AG09309 (cell line): Measurements from ENCODE around the gene KLHL8.

Experiments
- DNase-seq: peaks from one replicate; pipeline ENCODE4 v3.0.0-alpha.2; 2010; ENCODE audit warnings: low read depth
- H3K4me3 ChIP-seq: 2 replicates; pipeline ENCODE4 v1.5.1; 2011; ENCODE audit warnings: mild to moderate bottlenecking, low read depth, low read length, moderate library complexity; ENCODE audit not compliant: control insufficient read depth
- TF ChIP-seq, protein P1 (sequence below): IDR thresholded peaks from 2 replicates; pipeline ENCODE4 v1.5.1; 2011; ENCODE audit warnings: mild to moderate bottlenecking, low read depth, low read length, inconsistent platforms; ENCODE audit not compliant: insufficient read depth, control insufficient read depth; ENCODE audit errors: missing control alignments

KLHL8 gene

DNA sequence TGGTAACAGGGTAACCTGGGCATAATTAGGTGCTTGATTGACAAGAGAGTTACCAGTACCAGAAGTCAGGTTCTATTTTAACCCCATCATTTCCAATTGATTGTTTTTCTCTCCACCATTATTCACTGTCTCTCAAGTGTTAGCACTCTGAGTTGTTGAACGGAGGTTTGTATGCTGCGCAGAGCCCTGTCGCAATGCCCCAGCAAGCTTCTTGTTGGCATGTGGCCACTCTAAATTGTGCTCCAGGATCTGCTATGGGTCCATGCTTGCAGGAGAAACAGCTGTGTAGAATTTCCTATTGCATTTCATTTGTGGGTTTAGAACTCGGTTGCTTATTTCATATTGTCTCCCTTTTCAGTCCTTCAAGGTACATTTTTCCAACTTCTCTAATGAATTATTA, 98.2 kb downstream of the KLHL8 start:
- TF ChIP-seq, protein P1, sequence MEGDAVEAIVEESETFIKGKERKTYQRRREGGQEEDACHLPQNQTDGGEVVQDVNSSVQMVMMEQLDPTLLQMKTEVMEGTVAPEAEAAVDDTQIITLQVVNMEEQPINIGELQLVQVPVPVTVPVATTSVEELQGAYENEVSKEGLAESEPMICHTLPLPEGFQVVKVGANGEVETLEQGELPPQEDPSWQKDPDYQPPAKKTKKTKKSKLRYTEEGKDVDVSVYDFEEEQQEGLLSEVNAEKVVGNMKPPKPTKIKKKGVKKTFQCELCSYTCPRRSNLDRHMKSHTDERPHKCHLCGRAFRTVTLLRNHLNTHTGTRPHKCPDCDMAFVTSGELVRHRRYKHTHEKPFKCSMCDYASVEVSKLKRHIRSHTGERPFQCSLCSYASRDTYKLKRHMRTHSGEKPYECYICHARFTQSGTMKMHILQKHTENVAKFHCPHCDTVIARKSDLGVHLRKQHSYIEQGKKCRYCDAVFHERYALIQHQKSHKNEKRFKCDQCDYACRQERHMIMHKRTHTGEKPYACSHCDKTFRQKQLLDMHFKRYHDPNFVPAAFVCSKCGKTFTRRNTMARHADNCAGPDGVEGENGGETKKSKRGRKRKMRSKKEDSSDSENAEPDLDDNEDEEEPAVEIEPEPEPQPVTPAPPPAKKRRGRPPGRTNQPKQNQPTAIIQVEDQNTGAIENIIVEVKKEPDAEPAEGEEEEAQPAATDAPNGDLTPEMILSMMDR: no peak
- H3K4me3 ChIP-seq: no peak overlapping the region
- DNase-seq: no peak

DNA sequence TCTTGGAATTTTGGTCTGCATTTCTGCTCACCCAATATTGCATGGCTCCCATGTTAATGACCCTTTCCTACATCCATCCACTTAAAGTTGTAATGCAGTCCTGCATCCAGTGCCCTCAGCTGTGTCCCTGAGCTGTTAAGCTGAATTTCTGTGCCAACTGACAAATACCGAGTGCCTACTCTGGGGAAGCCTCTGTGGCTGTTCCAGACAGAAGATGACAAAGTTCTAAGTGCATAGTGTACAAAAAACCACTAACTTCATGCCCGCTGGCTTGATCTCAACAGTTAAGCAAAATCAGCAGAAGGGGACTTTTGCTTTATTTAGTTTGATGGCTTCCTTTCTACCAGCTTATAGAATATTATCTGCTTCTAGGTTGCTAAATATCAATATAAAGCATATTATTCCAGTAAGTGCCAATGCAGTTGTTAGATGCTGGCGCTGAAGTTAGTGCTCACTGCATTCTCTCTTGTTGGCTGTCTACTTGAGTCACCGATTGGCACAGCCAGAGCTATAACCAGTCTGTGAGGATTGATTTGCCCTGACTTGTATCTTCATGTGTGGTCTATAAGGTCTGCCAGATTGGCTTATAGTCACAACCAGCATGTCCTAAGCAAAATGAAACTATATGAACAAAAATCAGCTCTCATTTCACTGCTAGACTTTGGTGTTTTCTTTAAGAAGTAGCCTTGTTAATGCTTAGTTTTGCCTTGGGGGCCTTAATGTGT, 98.9 kb downstream of the KLHL8 start:
- DNase-seq: no peak
- H3K4me3 ChIP-seq: no peak overlapping the region
- TF ChIP-seq, protein P1: no peak

DNA sequence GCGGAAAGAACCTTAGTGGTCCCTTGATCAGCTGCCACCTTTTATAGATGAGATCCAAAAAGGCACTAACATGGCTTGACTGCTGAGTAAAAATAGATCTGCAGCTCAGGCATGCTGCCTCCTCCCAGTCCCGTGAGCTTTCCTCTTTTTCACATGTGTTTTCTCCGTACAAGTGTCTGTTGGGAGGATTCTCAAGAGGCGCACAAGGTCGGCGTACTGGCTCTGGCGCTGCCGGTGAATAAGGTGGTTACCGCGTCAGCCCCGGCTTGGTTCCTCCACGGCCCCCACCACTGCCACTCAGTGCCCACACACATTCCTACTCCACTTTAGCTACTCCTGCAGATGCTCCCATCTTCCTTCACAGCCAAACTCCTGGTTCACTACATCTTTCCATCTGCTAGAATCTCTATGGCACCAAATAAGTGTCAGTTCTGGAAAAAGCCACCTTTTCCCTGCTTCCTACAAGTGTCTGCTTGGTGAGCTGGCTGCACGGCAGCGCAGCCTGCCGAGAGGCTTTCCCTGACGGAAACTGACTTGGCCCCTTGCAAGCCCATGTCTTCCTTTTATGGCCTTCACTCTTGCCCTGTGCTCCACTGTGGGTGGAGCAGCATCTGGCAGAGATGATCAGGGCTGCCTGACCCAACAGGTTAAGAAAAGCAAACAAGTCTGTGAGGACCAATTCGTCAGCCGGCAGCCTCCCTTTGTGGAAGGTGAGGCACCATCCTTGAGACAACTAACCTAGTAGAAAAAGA, 99.8 kb downstream of the KLHL8 start:
- no peak for DNase-seq
- no peak overlapping the region for H3K4me3 ChIP-seq

DNA sequence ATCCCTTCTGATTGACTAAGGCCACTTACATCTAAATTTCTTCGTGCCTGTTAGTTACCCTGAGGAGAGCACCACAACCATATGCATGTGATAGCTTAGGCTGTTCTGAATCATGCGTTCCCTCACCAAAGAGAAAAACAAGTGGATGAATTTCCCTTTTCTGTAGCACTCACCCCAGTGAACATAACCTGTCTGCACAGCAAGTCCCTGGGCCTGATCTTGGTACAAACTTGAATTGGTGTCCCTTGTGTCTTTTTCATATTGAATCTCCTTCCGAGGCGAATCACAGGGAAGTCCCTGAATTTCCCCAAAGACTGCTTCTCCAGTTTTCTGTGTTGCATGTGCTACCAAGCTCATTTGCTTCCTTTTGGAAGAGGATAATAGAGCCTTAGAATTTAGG, 100.4 kb downstream of the KLHL8 start:
- TF ChIP-seq, protein P1: no peak
- DNase-seq: no peak
- H3K4me3 ChIP-seq: no peak overlapping the region

More for the DNA sequence above, 99.8 kb downstream of the KLHL8 start:
- TF ChIP-seq, protein P1: no peak

DNA sequence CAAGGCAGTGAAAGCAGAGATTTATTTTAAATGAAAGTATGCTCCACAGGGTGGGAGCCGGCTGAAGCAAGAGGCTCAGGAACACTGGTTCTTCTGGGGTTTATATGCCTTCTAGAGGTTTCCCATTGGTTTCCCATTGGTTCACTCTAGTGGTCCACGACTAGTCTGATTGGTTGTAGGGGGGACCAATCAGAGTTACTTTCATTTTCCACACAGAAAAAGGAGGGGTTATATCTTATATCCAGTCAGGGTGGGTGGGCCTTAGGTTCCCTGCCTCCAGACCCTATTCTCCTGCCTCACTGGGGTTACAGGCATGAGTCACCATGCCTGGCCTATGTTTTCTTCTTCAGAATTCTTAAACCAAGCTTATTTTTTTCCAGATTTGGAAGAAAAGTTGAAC, 101.6 kb downstream of the KLHL8 start:
- no peak for DNase-seq
- no peak overlapping the region for H3K4me3 ChIP-seq
- TF ChIP-seq, protein P1: no peak

DNA sequence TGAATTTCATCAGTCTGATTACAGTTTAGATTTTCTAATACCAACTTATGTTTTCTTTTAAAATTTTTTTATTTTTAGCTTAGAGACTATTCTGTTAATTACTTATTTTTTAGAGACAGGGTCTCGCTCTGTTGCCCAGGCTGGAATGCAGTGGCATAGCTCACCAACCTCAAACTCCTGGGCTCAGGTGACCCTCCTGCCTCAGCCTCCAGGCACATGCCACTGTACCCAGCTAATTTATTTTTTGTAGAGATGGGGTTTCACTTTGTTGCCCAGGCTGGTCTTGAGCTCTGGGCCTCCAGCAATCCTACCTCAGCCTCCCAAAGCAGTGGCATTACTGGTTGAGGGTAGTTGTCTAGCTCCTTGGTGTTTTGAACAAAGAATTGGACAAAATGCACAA, 102.0 kb downstream of the KLHL8 start:
- TF ChIP-seq, protein P1: no peak
- DNase-seq: no peak
- H3K4me3 ChIP-seq: no peak overlapping the region
